Measurements from ENCODE around the gene POLRMT.

The POLRMT gene

GRCh38 chr19:576768-577438, 56.4 kb downstream of the POLRMT start:
- H3K4me3 ChIP-seq (ENCODE audit: low read length) = no peak overlapping the region
- no peak for TF ChIP-seq CTCF (IDR thresholded peaks at IDR 0.05; ENCODE audit: insufficient read depth, low read depth, low read length, missing control alignments)
- no peak for DNase-seq (ENCODE audit: low read depth)

GRCh38 chr19:575527-576506, 57.5 kb downstream of the POLRMT start:
- peak overlapping the region; percentile 13 for H3K4me3 ChIP-seq (ENCODE audit: low read length)
- no peak for TF ChIP-seq CTCF (IDR thresholded peaks at IDR 0.05; ENCODE audit: insufficient read depth, low read depth, low read length, missing control alignments)
- DNase-seq (ENCODE audit: low read depth) = peak; percentile 89

- peak; percentile 58 for DNase-seq (ENCODE audit: low read depth)
- no peak for TF ChIP-seq CTCF (IDR thresholded peaks at IDR 0.05; ENCODE audit: insufficient read depth, low read depth, low read length, missing control alignments)
- peak overlapping the region; percentile 34 for H3K4me3 ChIP-seq (ENCODE audit: low read length)
Measured at GRCh38 chr19:574658-575526, 58.4 kb downstream of the POLRMT start.

- no peak for TF ChIP-seq CTCF (IDR thresholded peaks at IDR 0.05; ENCODE audit: insufficient read depth, low read depth, low read length, missing control alignments)
- no peak for DNase-seq (ENCODE audit: low read depth)
- H3K4me3 ChIP-seq (ENCODE audit: low read length) = peak overlapping the region; percentile 92
Measured at GRCh38 chr19:573519-573825, 59.9 kb downstream of the POLRMT start.

- peak; percentile 63 for DNase-seq (ENCODE audit: low read depth)
- H3K4me3 ChIP-seq (ENCODE audit: low read length) = peak overlapping the region; percentile 92
- no peak for TF ChIP-seq CTCF (IDR thresholded peaks at IDR 0.05; ENCODE audit: insufficient read depth, low read depth, low read length, missing control alignments)
Measured at GRCh38 chr19:572743-573518, 60.4 kb downstream of the POLRMT start.

GRCh38 chr19:572140-572742, 61.1 kb downstream of the POLRMT start, which contains the start of gene BSG:
TSS of gene BSG (plus strand) at chr19:572596. CDS start at chr19:572635, 39 bp downstream.
- peak; percentile 99 for DNase-seq (ENCODE audit: low read depth)
- no peak for TF ChIP-seq CTCF (IDR thresholded peaks at IDR 0.05; ENCODE audit: insufficient read depth, low read depth, low read length, missing control alignments)
- peak within 1 kb of the TSS; percentile 92 for H3K4me3 ChIP-seq (ENCODE audit: low read length)

Data from epithelial cell of esophagus (primary cell).